SK-N-SH (cell line): ENCODE data around the gene SCGB1C1. TPM values are rescaled to one million over a fixed set of nuclear protein-coding genes. Genes with fewer than 3 reads are reported as not detected.

ENCODE experiments used
- CTCF ChIA-PET: fragments of 300-600, 350-600 bp; formaldehyde crosslinking; extraction: SDS; loops from one replicate; lab custom pipeline; 2021; lab: Yijun Ruan, JAX
- POLR2A ChIA-PET: fragments of 350-600 bp; sonication (Branson Sonifier 250); formaldehyde crosslinking; extraction: SDS; loops from one replicate; lab custom pipeline; 2020; ENCODE audit warnings: antibody characterized with exemption, inconsistent platforms; lab: Yijun Ruan, JAX
- DNase-seq: peaks from one replicate; pipeline ENCODE4 v3.0.0; 2012
- H2AFZ ChIP-seq: fragments of 200-600 bp; sonication (generic); 2 replicates; pipeline ENCODE4 v1.8.1; 2016; ENCODE audit warnings: antibody characterized with exemption, mild to moderate bottlenecking, low read depth
- H3F3A ChIP-seq: fragments of 200-600 bp; sonication (generic); replicated peaks from 2 replicates; pipeline ENCODE3; 2016; ENCODE audit warnings: antibody characterized with exemption, mild to moderate bottlenecking; ENCODE audit not compliant: insufficient read depth
- H3K27ac ChIP-seq, 2 experiments: fragments of 200-500 bp in 1 of 2; fragments of 200-600 bp in 1 of 2; sonication (Bioruptor generic) in 1 of 2; sonication (generic), shearing (Covaris generic) in 1 of 2; 2 replicates each; pipeline versions ENCODE4 v1.5.1 to v1.6.1; 2014 to 2016; ENCODE audit warnings: low read depth in 2 of 2, inconsistent platforms in 1 of 2, low read length in 1 of 2, mild to moderate bottlenecking in 1 of 2, mixed read lengths in 1 of 2
- H3K27me3 ChIP-seq: fragments of 200-600 bp; sonication (generic), shearing (Covaris generic); 2 replicates; pipeline ENCODE4 v1.6.1; 2016; ENCODE audit warnings: mixed run types; ENCODE audit not compliant: insufficient read depth
- H3K36me3 ChIP-seq, 2 experiments: fragments of 200-500 bp in 1 of 2; fragments of 200-600 bp in 1 of 2; sonication (Bioruptor generic) in 1 of 2; sonication (generic) in 1 of 2; replicated peaks in 1 of 2; 2 replicates each; pipeline versions ENCODE3 to v1.5.1; 2014 to 2016; ENCODE audit warnings: low read length in 1 of 2, mild to moderate bottlenecking in 1 of 2; ENCODE audit not compliant: insufficient read depth in 2 of 2, control insufficient read depth in 1 of 2
- H3K4me1 ChIP-seq, 2 experiments: fragments of 200-500 bp in 1 of 2; fragments of 200-600 bp in 1 of 2; sonication (Bioruptor generic) in 1 of 2; sonication (generic), shearing (Covaris generic) in 1 of 2; 2 replicates each; pipeline versions ENCODE4 v1.5.1 to v1.6.1; 2014 to 2016; ENCODE audit warnings: low read depth in 1 of 2, low read length in 1 of 2, mixed run types in 1 of 2; ENCODE audit not compliant: insufficient read depth in 2 of 2, control insufficient read depth in 1 of 2
- H3K4me2 ChIP-seq: fragments of 200-600 bp; sonication (generic), shearing (Covaris generic); 2 replicates; pipeline ENCODE4 v1.6.1; 2017; ENCODE audit warnings: mixed run types
- H3K4me3 ChIP-seq, 2 experiments: fragments of 200-500 bp in 1 of 2; fragments of 200-600 bp in 1 of 2; sonication (Bioruptor generic) in 1 of 2; sonication (generic), shearing (Covaris generic) in 1 of 2; 2 replicates each; pipeline versions ENCODE4 v1.5.1 to v1.8.1; 2014 to 2016; ENCODE audit warnings: low read depth in 2 of 2, inconsistent platforms in 1 of 2, low read length in 1 of 2, mild to moderate bottlenecking in 1 of 2, mixed read lengths in 1 of 2, moderate library complexity in 1 of 2
- H3K79me2 ChIP-seq: fragments of 200-600 bp; sonication (generic); 2 replicates; pipeline ENCODE4 v1.8.1; 2017; ENCODE audit warnings: mild to moderate bottlenecking; ENCODE audit not compliant: insufficient read depth
- H3K9ac ChIP-seq: fragments of 200-600 bp; sonication (generic); 2 replicates; pipeline ENCODE4 v1.6.1; 2017; ENCODE audit warnings: mixed run types
- H3K9me2 ChIP-seq: fragments of 200-600 bp; sonication (generic); 2 replicates; pipeline ENCODE4 v1.6.1; 2017; ENCODE audit warnings: mixed run types
- H3K9me3 ChIP-seq: fragments of 200-600 bp; sonication (generic); 2 replicates; pipeline ENCODE4 v1.6.1; 2017; ENCODE audit warnings: mixed run types, mild to moderate bottlenecking, moderate library complexity
- H4K20me1 ChIP-seq: fragments of 200-600 bp; sonication (generic); 2 replicates; pipeline ENCODE4 v1.6.1; 2017; ENCODE audit warnings: mild to moderate bottlenecking, mixed run types; ENCODE audit not compliant: insufficient read depth
- ELF1 ChIP-seq: IDR thresholded peaks from 2 replicates; pipeline ENCODE4 v1.4.0; 2012
- EP300 ChIP-seq, 2 experiments: IDR thresholded peaks; 2 replicates each; pipeline versions ENCODE4 v1.4.0 to v1.6.1; 2012; ENCODE audit warnings: borderline replicate concordance in 1 of 2, low read depth in 1 of 2, low read length in 1 of 2
- EZH2phosphoT487 ChIP-seq: fragments of 200-600 bp; sonication (generic); IDR thresholded peaks from 2 replicates; pipeline ENCODE4 v1.6.1; 2017; ENCODE audit warnings: low read depth, mixed run types, mild to moderate bottlenecking, antibody characterized with exemption, moderate library complexity, borderline replicate concordance
- FOXJ3 ChIP-seq: sonication (generic); formaldehyde crosslinking; IDR thresholded peaks from 2 replicates; pipeline ENCODE4 v1.5.1; 2020; ENCODE audit warnings: mild to moderate bottlenecking, missing genetic modification reagents
- FOXM1 ChIP-seq: IDR thresholded peaks from 2 replicates; pipeline ENCODE4 v1.4.0; 2012; ENCODE audit warnings: low read depth, mild to moderate bottlenecking
- GABPA ChIP-seq: IDR thresholded peaks from 2 replicates; pipeline ENCODE4 v1.4.0; 2012; ENCODE audit warnings: low read depth, mild to moderate bottlenecking
- JUND ChIP-seq: IDR thresholded peaks from 2 replicates; pipeline ENCODE4 v1.4.0; 2012
- MAX ChIP-seq: IDR thresholded peaks from 2 replicates; pipeline ENCODE4 v1.4.0; 2012; ENCODE audit warnings: low read depth
- MXI1 ChIP-seq: IDR thresholded peaks from 2 replicates; pipeline ENCODE4 v1.6.1; 2012; ENCODE audit warnings: mild to moderate bottlenecking, low read depth, low read length, improper control_type of control experiment
- NRF1 ChIP-seq: IDR thresholded peaks from 2 replicates; pipeline ENCODE4 v1.6.1; 2012; ENCODE audit warnings: low read depth, mild to moderate bottlenecking, low read length
- POLR2AphosphoS5 ChIP-seq: IDR thresholded peaks from 2 replicates; pipeline ENCODE4 v1.6.1; 2012; ENCODE audit warnings: low read depth, low read length
- RAD21 ChIP-seq: IDR thresholded peaks from 2 replicates; pipeline ENCODE4 v1.6.1; 2012; ENCODE audit warnings: mild to moderate bottlenecking, low read length
- RCOR1 ChIP-seq: fragments of 150-350 bp; IDR thresholded peaks from 2 replicates; pipeline ENCODE4 v1.6.1; 2017; ENCODE audit warnings: antibody characterized with exemption, low read length
- REST ChIP-seq: IDR thresholded peaks from 2 replicates; pipeline ENCODE4 v1.6.1; 2012; ENCODE audit warnings: mild to moderate bottlenecking, low read depth, low read length, moderate library complexity
- RXRA ChIP-seq: IDR thresholded peaks from 2 replicates; pipeline ENCODE4 v1.4.0; 2012; ENCODE audit warnings: low read depth, mild to moderate bottlenecking, borderline replicate concordance
- SIN3A ChIP-seq: IDR thresholded peaks from 2 replicates; pipeline ENCODE4 v1.6.1; 2012; ENCODE audit warnings: low read depth, mild to moderate bottlenecking, low read length, moderate library complexity, borderline replicate concordance
- SMC3 ChIP-seq: IDR thresholded peaks from 2 replicates; pipeline ENCODE4 v1.6.1; 2012; ENCODE audit warnings: low read depth, low read length, improper control_type of control experiment
- TAF1 ChIP-seq: IDR thresholded peaks from 2 replicates; pipeline ENCODE4 v1.6.1; 2012; ENCODE audit warnings: low read depth, mild to moderate bottlenecking, low read length, moderate library complexity, borderline replicate concordance
- USF2 ChIP-seq: fragments of 150-350 bp; IDR thresholded peaks from 2 replicates; pipeline ENCODE4 v1.6.1; 2017; ENCODE audit warnings: antibody characterized with exemption, low read length, low read depth, borderline replicate concordance
- ZBTB33 ChIP-seq: IDR thresholded peaks from 2 replicates; pipeline ENCODE4 v1.4.0; 2012; ENCODE audit warnings: low read depth, borderline replicate concordance
- WGBS: methylation state at CpG from one replicate; pipeline ENCODE4 v1.1.6; 2017; ENCODE audit warnings: low lambda C conversion rate; 5-methylcytosine and 5-hydroxymethylcytosine counted together
- polyA plus RNA-seq, 3 experiments: library from polyadenylated mRNA; depleted of rRNA; stranded (reverse); fragments of >200 nt; gene quantifications; 2 replicates each; pipeline ENCODE4 v1.2.3, GENCODE V29; 2012

Gene SCGB1C1
- polyA plus RNA-seq, 1 of the 3 experiments (the other 2 are of a cell fraction), result not detected

GRCh38 chr11:213111-213510 lies 20.2 kb downstream of the SCGB1C1 start:
- Histone ChIP-seq H3K9ac (no peak overlapping the region), H3K9me3 (no peaks in the 10 kb centered on the region), H3K79me2 (peaks cover 44% of the 10 kb centered on the region), H3F3A (peaks cover 20% of the 10 kb centered on the region), H3K4me1 (peaks cover 8 to 19% of the 10 kb centered on the region in 2 experiments; a peak in 2 of 4 replicates), H3K36me3 (peaks cover 43 to 62% of the 10 kb centered on the region in 2 experiments), H3K4me3 (no peak overlapping the region), H2AFZ (no peak overlapping the region), H4K20me1 (peaks cover 13% of the 10 kb centered on the region), H3K27me3 (no peaks in the 10 kb centered on the region), H3K9me2 (no peaks in the 10 kb centered on the region), H3K27ac (no peak overlapping the region), H3K4me2 (no peak overlapping the region)
- 91% methylated on average over 4 of the region's 4 CpGs for WGBS
- no peak for TF ChIP-seq FOXM1
- TF ChIP-seq SIN3A, result no peak
- TF ChIP-seq MAX, result no peak
- TF ChIP-seq EP300 (IDR thresholded peaks at IDR 0.05; ENCODE audit: borderline replicate concordance in 1 of 2, low read depth in 1 of 2, low read length in 1 of 2), result no peak
- TF ChIP-seq RAD21, result no peak
- TF ChIP-seq ELF1, result no peak
- no peak for TF ChIP-seq EZH2phosphoT487
- TF ChIP-seq JUND, result no peak
- TF ChIP-seq TAF1, result no peak
- TF ChIP-seq ZBTB33, result no peak
- no peak for TF ChIP-seq GABPA
- ChIA-PET CTCF (no interaction called here), POLR2A (no interaction called here)
- no peak for DNase-seq

- no peaks in the 10 kb centered on the region for H3K27me3 ChIP-seq
- H3K4me2 ChIP-seq, result no peak overlapping the region
- H3K27ac ChIP-seq, result no peak overlapping the region
- H2AFZ ChIP-seq, result no peak overlapping the region
- WGBS, result 89% methylated on average over 1 of the region's 7 CpGs
- H3K4me1 ChIP-seq, result peaks cover 8 to 19% of the 10 kb centered on the region in 2 experiments; a peak in 2 of 4 replicates
- no peaks in the 10 kb centered on the region for H3K9me3 ChIP-seq
- CTCF ChIA-PET, result no interaction called here
- H3K79me2 ChIP-seq, result peaks cover 35% of the 10 kb centered on the region
- peaks cover 13% of the 10 kb centered on the region for H4K20me1 ChIP-seq
- POLR2A ChIA-PET, result no interaction called here
- H3K9me2 ChIP-seq, result no peaks in the 10 kb centered on the region
- H3K4me3 ChIP-seq, result no peak overlapping the region
- no peak for DNase-seq
- H3F3A ChIP-seq, result peaks cover 18% of the 10 kb centered on the region
- H3K9ac ChIP-seq, result no peak overlapping the region
- H3K36me3 ChIP-seq, result peaks cover 43 to 66% of the 10 kb centered on the region in 2 experiments
- TF ChIP-seq SMC3 (no peak), NRF1 (no peak), FOXJ3 (CRISPR knock-in tag) (no peak), FOXM1 (no peak), ZBTB33 (no peak), USF2 (no peak), MXI1 (no peak), SIN3A (no peak), JUND (no peak), POLR2AphosphoS5 (no peak), RCOR1 (no peak), RXRA (no peak), REST (no peak)
Observed at GRCh38 chr11:214083-214482, 21.2 kb downstream of the SCGB1C1 start.
